Transverse colon (tissue), 4 donors: ENCODE measurements around the gene TANGO2. TPM values are rescaled to one million over a fixed set of nuclear protein-coding genes. Genes with fewer than 3 reads are reported as not detected.

Source experiments
- DNase-seq: peaks from one replicate; pipeline ENCODE4 v3.0.0-alpha.2; 2019
- H3K27ac ChIP-seq, 4 donors: fragments of 200-600 bp; sonication (generic); 2 replicates each; pipeline ENCODE4 v1.5.1; 2016 to 2018; ENCODE audit warnings: inconsistent platforms in 4 of 4
- H3K27me3 ChIP-seq: fragments of 200-600 bp; sonication (generic); 2 replicates; pipeline ENCODE4 v1.5.1; 2017; ENCODE audit warnings: inconsistent platforms
- H3K36me3 ChIP-seq, 4 donors: fragments of 200-600 bp; sonication (generic); 2 replicates each; pipeline ENCODE4 v1.5.1; 2017 to 2019; ENCODE audit warnings: inconsistent platforms in 4 of 4
- H3K4me1 ChIP-seq, 4 donors: fragments of 200-600 bp; sonication (generic); 2 replicates each; pipeline ENCODE4 v1.5.1; 2017 to 2020; ENCODE audit warnings: inconsistent platforms in 4 of 4
- H3K4me3 ChIP-seq, 4 donors: fragments of 200-600 bp; sonication (generic); 1 replicate in 1 of 4; 2 replicates in 3 of 4; pipeline versions ENCODE4 v1.5.1 to v1.6.1; 2017 to 2019; ENCODE audit warnings: inconsistent platforms in 4 of 4
- H3K9me3 ChIP-seq, 2 donors: fragments of 200-600 bp; sonication (generic); 2 replicates each; pipeline ENCODE4 v1.5.1; 2017 to 2019; ENCODE audit warnings: inconsistent platforms in 2 of 2
- EP300 ChIP-seq: sonication (generic); formaldehyde crosslinking; IDR thresholded peaks from one replicate; pipeline ENCODE4 v1.6.1; 2017; ENCODE audit warnings: antibody characterized with exemption, low read depth
- POLR2A ChIP-seq: fragments of 450-650 bp; IDR thresholded peaks from one replicate; pipeline ENCODE4 v1.6.1; 2016; ENCODE audit warnings: antibody characterized with exemption, mild to moderate bottlenecking, moderate library complexity
- POLR2AphosphoS5 ChIP-seq, 3 donors: sonication (generic); formaldehyde crosslinking; IDR thresholded peaks; one replicate each; pipeline ENCODE4 v1.6.1; 2016; ENCODE audit warnings: antibody characterized with exemption in 3 of 3
- WGBS, 2 donors: methylation state at CpG; one replicate each; pipeline ENCODE4 v1.1.5; 2018; ENCODE audit warnings: low coverage in 1 of 2; 5-methylcytosine and 5-hydroxymethylcytosine counted together
- in situ Hi-C, 4 donors: fragments of 200-750 bp; cut with MboI; loops; one replicate each; pipeline versions ENCODE4 v1.15.0 to v1.15.1; 2017; ENCODE audit warnings: low sequenced_read_pairs in 3 of 4, low pct_ligation_motif_present in 1 of 4, low pct_unique_long_range_greater_than_20kb in 1 of 4
- intact Hi-C: fragments of 100-400 bp; cut with DNase I; formaldehyde crosslinking; loops from one replicate; pipeline ENCODE4 v1.15.1; 2023; ENCODE audit warnings: low total_unique reads
- total RNA-seq, 4 donors: library from RNA; depleted of rRNA; stranded (reverse); fragments of >200 nt; gene quantifications; one replicate each; pipeline ENCODE4 v1.1.0, GENCODE V29; 2016
- TF ChIP-seq, protein P1 (sequence below), 5 experiments: fragments of 200-600 bp in 3 of 5; fragments of 450-650 bp in 2 of 5; sonication (generic) in 3 of 5; IDR thresholded peaks; 1 replicate in 2 of 5; 2 replicates in 3 of 5; pipeline ENCODE4 v1.5.1; 2016 to 2017; ENCODE audit warnings: antibody characterized with exemption in 5 of 5, inconsistent platforms in 3 of 5, mild to moderate bottlenecking in 2 of 5, moderate library complexity in 1 of 5

Gene TANGO2
- total RNA-seq, 4 donors from 2014 or later = 32.9 to 101 (median 50.6) TPM

DNA sequence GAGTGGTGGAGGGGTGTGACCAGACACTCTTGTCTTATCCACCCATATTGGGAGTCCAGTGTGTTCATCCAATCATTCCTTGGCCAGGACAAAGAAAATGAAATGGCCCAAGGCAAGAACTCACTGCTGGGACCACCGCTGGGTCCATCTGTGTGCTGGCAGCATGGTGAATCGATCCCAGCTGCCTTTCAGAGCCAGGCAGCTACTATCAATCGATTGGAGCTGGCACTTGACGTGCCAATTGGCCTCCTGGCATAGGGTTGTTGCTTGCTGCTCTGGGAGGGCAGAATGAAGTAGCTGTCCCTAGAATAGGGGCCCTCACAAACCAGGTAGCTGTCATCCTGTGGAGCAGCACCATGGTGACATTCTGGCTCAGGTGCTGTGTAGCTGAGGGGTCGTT lies 2.9 kb upstream of the TANGO2 start:
- Histone ChIP-seq H3K27ac (no peak overlapping the region), H3K9me3 (no peaks in the 10 kb centered on the region), H3K4me3 (no peak overlapping the region), H3K4me1 (peaks cover 19 to 39% (median 33%) of the 10 kb centered on the region in 4 donors), H3K36me3 (no peaks in the 10 kb centered on the region), H3K27me3 (peaks cover 17% of the 10 kb centered on the region)
- in situ Hi-C loops = no loop called here
- no peak for DNase-seq
- intact Hi-C loops = no loop called here
- 78% methylated on average over 5 of the region's 5 CpGs; no CpG with 5 or more reads in 1 of the 2 donors for WGBS, 2 donors
- TF ChIP-seq POLR2A (no peak), POLR2AphosphoS5 (IDR thresholded peaks at IDR 0.05) (no peak), EP300 (no peak)
- TF ChIP-seq, protein P1, sequence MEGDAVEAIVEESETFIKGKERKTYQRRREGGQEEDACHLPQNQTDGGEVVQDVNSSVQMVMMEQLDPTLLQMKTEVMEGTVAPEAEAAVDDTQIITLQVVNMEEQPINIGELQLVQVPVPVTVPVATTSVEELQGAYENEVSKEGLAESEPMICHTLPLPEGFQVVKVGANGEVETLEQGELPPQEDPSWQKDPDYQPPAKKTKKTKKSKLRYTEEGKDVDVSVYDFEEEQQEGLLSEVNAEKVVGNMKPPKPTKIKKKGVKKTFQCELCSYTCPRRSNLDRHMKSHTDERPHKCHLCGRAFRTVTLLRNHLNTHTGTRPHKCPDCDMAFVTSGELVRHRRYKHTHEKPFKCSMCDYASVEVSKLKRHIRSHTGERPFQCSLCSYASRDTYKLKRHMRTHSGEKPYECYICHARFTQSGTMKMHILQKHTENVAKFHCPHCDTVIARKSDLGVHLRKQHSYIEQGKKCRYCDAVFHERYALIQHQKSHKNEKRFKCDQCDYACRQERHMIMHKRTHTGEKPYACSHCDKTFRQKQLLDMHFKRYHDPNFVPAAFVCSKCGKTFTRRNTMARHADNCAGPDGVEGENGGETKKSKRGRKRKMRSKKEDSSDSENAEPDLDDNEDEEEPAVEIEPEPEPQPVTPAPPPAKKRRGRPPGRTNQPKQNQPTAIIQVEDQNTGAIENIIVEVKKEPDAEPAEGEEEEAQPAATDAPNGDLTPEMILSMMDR (IDR thresholded peaks at IDR 0.05) = no peak

DNA sequence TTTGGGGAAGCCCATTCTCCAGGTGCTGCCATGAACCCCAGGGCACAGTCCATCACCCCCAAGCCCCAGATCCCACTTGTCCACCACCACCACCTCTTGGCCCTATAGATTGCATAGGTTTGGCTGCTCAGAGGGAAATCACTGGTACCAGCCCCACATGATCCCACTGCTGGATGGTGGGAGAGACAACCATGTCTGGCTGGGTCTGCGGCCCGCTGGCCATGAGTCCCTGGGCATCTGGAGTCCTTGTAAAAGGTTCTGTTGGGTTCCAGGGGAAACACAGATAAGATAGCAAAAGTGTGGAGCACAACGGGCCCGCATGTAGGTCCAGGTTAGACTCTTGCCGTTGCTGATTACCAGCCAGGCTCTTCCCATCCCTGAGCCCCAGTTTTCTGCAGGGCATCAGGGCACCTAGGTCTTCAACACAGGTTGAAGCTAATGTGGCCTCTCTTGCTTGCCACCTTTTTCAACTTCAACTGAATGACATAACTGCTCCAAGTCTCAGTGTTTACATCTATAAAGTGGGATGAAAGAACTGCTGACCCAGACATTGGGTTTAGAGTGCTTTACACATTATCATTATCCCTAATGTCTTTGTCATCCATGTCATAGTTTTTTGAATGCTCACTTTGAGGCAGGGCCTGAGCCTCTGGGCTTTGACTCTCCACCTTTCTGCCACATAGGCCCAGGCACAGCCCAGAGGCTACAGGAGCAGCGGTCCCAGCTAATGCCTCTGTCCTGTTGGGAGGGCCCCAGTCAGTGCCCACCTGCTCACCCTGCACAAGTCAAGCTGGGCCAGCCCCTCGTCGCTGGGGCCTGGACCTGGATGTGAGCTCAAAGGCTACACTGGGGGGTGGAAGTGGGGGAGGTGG lies 1.0 kb upstream of the TANGO2 start:
- DNase-seq = no peak
- TF ChIP-seq POLR2A = no peak
- TF ChIP-seq POLR2AphosphoS5 (IDR thresholded peaks at IDR 0.05) = no peak
- Histone ChIP-seq H3K36me3 (no peaks in the 10 kb centered on the region), H3K9me3 (no peaks in the 10 kb centered on the region), H3K4me3 (peak overlapping the region in 3 of 4 donors; percentile 50 to 87 (median 86)), H3K27me3 (peaks cover 17% of the 10 kb centered on the region), H3K27ac (peak overlapping the region; percentile 73 to 93 (median 84)), H3K4me1 (peaks cover 19 to 39% (median 34%) of the 10 kb centered on the region in 4 donors)
- 80 to 100% methylated on average over 2 to 8 of the region's 8 CpGs for WGBS, 2 donors
- intact Hi-C loops = no loop called here
- in situ Hi-C loops = loop anchor here in 1 of 4 donors (10.0 kb wide), 1 partner anchor 55 kb away; no protein-coding TSS in a partner anchor

DNA sequence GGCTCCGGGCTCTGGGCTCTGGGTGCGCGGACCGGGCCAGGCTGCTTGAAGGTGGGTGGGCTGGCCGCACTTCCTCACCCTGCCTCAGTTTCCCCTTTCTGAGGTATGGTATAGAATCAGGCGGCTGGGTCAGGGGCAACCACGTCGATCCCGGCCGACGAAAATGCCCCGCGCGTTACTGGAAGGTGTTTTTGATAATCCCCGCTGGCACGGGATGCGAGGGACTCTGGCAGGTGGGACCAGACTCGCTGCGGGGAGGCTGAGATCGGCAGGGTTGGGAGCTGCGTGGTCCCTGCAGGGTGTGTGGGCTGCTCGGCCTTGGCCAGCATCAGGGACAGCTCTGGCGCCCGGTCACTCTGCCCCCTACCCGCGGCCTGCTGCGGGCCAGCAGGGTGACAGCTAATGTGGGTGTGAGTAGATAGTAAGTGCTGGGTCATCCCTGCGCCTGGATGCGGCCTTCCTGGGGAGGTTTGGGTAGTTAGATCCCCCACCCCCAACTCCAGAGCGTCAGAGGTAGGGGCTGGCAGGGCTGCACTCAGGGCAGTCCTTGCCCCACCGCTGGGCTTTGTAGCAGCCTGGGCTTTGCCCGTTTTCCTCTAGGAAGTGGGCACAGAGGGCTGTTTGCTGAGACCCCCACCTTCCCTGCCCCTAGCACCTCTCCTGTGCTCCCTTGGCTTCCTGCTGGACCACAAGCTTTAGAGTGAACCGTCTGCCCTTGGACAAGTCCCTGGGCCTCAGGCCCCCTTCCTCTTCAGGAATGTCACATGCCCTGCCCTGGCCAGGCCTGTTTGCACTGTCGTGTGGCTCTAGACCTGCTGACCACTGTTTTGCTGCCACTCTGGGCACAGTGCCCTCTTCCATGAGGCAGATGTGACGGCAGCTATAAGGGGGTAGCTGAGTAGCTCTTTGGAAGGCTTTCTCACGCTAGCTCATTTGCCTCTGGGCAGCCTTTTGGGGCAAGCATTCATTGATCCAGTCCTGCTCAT lies 579 bp downstream of the TANGO2 start:
- Histone ChIP-seq H3K27me3 (peaks cover 7% of the 10 kb centered on the region), H3K36me3 (no peaks in the 10 kb centered on the region), H3K9me3 (no peaks in the 10 kb centered on the region), H3K4me3 (peak overlapping the region; percentile 80 to 92 (median 86)), H3K4me1 (peaks cover 19 to 29% (median 26%) of the 10 kb centered on the region in 4 donors), H3K27ac (peak overlapping the region; percentile 81 to 93 (median 89))
- peak; percentile 42 for DNase-seq
- intact Hi-C loops = no loop called here
- in situ Hi-C loops = loop anchor here in 1 of 4 donors (10.0 kb wide), 1 partner anchor 57 kb away; no protein-coding TSS in a partner anchor
- WGBS, 2 donors = 5% methylated on average over 29 of the region's 36 CpGs; no CpG with 5 or more reads in 1 of the 2 donors
- TF ChIP-seq POLR2AphosphoS5 (IDR thresholded peaks at IDR 0.05) (no peak), POLR2A (no peak), EP300 (no peak)
- TF ChIP-seq, protein P1 (IDR thresholded peaks at IDR 0.05) = no peak

DNA sequence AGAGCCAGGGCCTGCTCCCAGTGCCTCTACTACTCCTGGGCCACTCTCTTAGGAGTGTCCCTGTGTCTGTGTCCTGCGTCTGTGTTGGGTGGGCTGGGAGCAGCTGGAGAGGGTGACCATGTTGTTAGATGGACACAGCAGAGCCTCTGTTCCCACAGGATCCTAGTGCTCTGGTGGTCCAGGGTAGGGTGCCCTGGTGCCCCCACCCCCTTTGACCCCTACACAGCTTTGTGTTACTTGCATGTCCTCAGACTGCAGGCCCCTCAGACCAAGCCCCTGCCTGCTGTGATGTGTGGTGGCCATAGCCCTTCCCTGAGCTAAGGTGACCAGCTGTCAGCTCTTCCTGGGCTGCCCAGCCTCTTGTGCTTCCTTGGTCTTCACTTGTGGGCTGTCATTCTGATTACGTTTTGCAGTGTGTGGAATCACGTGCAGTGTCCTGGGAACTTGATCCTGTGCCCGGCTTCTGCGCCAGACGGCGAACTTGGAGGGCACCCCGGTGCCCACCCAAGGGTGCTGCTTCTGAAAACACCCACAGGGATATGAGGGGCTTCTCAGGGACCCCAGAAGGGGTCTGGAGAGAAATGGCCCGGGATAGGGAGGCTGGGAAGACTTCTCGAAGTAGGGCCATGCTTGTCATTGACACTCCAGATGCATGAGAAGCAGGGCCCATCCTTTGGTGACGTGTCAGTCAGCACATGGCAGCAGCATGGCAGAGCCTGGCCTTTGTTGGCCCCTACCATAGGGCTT lies 1.5 kb downstream of the TANGO2 start:
- DNase-seq = no peak

More for the DNA sequence above, 1.5 kb downstream of the TANGO2 start:
- in situ Hi-C loops (loop anchor here in 1 of 4 donors (10.0 kb wide), 1 partner anchor 58 kb away; no protein-coding TSS in a partner anchor), intact Hi-C loops (no loop called here)
- Histone ChIP-seq H3K27ac (peak overlapping the region; percentile 81 to 93 (median 89)), H3K36me3 (no peaks in the 10 kb centered on the region), H3K4me1 (peaks cover 15 to 24% (median 22%) of the 10 kb centered on the region in 4 donors), H3K9me3 (no peaks in the 10 kb centered on the region), H3K4me3 (peak overlapping the region in 2 of 4 donors; percentile 86 to 87), H3K27me3 (peaks cover 5% of the 10 kb centered on the region)
- no peak for TF ChIP-seq POLR2AphosphoS5 (IDR thresholded peaks at IDR 0.05)
- no peak for TF ChIP-seq EP300
- no peak for TF ChIP-seq POLR2A
- TF ChIP-seq, protein P1 (IDR thresholded peaks at IDR 0.05) = no peak
- 88% methylated on average over 11 of the region's 11 CpGs; no CpG with 5 or more reads in 1 of the 2 donors for WGBS, 2 donors
